A673 (cell line): Measurements from ENCODE around the gene RFX1.

Experiments
- CTCF ChIP-seq: fragments of 300-800, 200-600 bp; sonication (generic); conservative IDR thresholded peaks from 2 replicates; pipeline ENCODE4 v1.5.1; 2017; ENCODE audit warnings: low read depth, mild to moderate bottlenecking, antibody characterized with exemption, low read length, moderate library complexity, mixed read lengths
- EZH2 ChIP-seq: fragments of 200-600 bp; sonication (generic); IDR thresholded peaks from 2 replicates; pipeline ENCODE4 v1.6.1; 2017; ENCODE audit warnings: borderline replicate concordance, low read depth, mild to moderate bottlenecking, mixed read lengths, antibody characterized with exemption, low read length; ENCODE audit not compliant: poor library complexity, severe bottlenecking

GRCh38 chr19:13932911-13933393 is 73.2 kb downstream of the RFX1 start:
- TF ChIP-seq CTCF (no peak), EZH2 (no peak)
